Smooth muscle cell of the brain vasculature (primary cell): ENCODE data around the gene ASAP3.

Source experiments
- DNase-seq: peaks from one replicate; pipeline ENCODE4 v3.0.0-alpha.2; 2012; ENCODE audit warnings: low read depth, low spot score

The ASAP3 gene

GRCh38 chr1:23477359-23478144 lies 6.4 kb downstream of the ASAP3 start:
- DNase-seq, result no peak

DNA sequence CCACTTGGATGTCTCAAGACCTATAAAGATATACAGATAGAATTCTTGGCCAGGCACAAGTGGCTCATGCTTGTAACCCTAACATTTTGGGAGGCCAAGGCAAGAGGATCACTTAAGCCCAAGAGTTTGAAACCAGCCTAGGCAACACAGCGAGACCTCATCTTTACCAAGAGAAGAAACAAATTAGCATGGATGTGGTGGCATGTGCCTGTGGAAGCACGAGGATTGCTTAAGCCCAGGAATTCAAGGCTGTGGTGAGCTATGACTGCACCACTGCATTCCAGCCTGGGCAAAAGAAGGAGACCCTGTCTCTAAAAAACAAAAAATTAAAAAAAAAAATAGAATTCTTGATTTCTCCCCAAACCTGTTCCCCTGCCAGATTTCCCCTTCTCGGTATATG lies 8.3 kb downstream of the ASAP3 start:
- DNase-seq, result no peak

DNA sequence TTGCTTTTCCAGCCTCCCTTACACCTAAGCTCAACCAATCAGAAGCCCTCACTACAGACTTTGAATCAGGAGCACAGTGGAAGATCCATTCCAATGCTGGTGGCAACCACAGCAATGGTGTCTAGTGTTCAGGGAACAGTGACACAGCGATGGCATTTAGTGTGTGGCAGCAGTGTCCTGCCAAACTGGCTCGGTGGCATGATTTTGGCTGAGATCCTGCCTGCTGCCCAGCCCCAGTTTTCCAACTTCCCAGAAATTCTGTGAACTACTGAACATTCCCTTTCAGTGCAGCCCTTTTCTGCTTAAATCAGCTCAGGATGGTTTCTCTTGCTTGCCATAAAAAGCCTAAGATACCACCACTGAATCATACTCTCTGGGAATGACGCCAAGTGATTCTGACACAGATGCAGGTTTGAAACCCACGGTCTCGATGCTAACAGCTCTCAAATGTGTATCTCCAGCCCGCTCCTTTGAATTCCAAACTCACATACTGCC lies 8.8 kb downstream of the ASAP3 start:
- no peak for DNase-seq

DNA sequence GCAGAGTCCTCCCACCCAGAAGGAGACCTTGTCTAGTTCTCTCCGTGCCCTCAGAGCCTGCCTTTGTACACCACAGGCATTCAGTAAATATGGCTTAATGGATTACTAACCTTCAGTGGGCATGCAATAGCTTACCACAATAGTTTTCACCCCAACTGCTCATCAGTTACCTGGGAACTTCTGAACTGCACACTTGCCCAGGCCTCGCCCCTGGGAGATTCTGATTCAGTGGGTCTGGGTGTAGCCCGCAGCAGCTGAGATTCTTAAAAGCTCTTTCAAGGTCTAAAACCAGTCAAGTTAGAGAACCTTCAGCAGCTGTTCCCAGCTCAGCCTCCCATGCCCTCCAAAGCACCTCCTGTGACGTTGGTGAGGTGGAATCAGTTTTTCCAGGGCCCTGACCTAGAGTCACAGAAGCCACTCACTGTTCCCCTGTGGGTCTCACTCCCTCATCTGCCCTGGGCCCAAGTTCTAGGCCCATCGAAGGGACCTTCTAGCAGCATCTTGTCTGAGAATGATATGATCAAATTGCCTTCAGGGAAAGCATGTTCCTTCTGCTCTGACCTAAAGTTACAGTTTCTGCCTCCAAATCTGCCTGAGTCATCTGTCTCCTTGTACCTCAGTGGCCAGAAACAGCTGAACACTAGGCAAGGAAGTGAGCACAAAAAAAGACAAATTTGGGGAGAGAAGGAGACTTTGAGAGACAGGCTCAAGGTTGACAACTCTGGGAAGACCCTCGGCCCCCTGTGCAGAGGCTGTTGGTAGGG lies 10.8 kb downstream of the ASAP3 start:
- no peak for DNase-seq

GRCh38 chr1:23472351-23473036 lies 11.5 kb downstream of the ASAP3 start:
- no peak for DNase-seq

DNA sequence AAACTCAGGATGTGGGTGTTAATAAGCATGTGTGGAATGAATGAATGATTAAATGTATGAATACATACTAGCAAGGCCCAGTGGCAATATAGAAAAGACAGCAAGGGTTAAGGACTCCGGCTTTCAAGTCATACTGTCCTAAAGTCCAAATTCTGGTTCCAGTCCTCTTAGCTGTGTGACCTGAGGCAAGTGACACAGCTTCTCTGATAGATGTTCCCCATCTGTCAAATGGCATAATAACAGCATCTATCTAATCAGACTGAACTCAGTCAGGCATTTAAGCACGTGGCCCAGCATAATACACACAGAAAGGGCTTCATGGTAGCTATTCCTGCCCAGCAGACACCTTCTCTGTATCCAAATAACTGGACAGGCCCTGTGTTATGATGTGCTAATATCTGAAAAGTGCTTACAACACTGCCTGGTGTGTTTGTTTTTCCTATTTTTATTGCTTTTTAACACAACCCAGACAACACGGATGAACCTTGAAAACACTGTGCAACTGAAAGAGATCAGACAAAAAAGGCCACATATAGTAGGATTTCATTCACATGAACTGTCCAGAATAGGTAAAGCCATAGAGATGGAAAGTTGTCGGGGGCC lies 12.4 kb downstream of the ASAP3 start:
- DNase-seq, result no peak

- DNase-seq, result no peak
Measured at GRCh38 chr1:23470282-23471070, 13.5 kb downstream of the ASAP3 start.

- no peak for DNase-seq
Measured at GRCh38 chr1:23469372-23469982, 14.5 kb downstream of the ASAP3 start.

DNA sequence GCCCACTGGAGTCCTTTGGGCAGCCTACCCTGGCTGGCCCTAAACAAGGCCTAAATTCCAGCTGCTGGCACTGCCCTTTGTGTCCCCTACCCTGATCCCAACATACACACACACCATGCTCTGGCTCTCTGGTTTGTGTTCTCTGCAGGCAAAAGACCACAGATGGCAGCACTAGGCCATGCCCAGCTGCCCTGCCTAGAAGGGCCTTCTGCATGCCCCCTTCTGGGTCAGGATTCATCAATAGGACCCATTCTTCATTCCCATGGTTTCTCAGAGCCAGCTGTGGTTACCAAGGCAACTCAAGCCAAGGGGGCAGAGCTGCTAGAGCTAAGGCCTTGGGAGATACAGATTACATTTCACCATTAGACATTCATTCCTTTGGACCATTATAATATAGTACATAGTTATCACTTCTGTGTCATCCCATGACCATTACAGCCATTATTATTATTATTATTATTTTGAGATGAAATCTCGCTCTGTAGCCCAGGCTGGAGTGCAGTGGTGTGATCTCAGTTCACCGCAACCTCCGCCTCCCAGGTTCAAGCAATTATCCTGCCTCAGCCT lies 17.5 kb downstream of the ASAP3 start:
- no peak for DNase-seq

DNA sequence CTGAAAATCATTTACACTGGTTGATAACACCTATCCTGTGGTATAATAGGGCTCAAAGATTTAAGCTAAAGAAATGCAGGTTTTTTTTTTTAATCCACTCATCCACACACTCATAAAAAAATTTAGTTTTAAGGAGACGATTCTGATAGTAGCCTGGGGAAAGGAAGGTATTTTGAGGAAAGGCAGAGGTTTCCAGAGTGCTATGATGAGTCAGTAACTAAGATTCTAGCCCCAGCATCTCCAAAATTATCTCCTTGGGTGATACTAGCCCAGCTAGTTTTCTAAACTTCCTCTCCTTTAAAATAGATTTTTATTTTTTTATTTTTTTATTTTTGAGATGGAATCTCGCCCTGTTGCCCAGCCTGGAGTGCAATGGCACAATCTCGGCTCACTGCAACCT lies 20.7 kb downstream of the ASAP3 start:
- DNase-seq, result no peak

- no peak for DNase-seq
Measured at GRCh38 chr1:23462766-23463165, 21.2 kb downstream of the ASAP3 start.

- DNase-seq, result no peak
Measured at GRCh38 chr1:23461050-23461449, 22.9 kb downstream of the ASAP3 start.

- no peak for DNase-seq
Measured at GRCh38 chr1:23460519-23460918, 23.5 kb downstream of the ASAP3 start.

- no peak for DNase-seq
Measured at GRCh38 chr1:23459338-23459757, 24.6 kb downstream of the ASAP3 start.

DNA sequence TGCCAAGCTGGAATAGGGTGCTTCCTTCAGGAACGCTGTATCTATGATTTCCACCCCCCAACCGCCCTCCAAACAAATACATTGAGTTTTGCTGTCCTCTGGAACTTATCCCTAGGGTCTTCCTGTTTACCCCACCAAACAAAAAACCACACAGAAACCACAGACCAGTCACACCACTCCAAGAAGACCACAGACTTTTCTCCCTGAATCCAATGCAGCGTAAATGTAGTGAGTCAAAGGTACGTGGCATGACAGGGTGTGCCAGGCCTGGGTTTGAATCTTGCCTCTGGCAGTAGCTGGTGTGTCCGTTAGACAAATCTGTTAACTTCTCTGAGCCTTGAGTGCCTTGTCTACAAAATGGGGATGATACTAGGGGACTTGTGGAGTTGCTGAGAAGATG lies 27.8 kb downstream of the ASAP3 start:
- no peak for DNase-seq

DNA sequence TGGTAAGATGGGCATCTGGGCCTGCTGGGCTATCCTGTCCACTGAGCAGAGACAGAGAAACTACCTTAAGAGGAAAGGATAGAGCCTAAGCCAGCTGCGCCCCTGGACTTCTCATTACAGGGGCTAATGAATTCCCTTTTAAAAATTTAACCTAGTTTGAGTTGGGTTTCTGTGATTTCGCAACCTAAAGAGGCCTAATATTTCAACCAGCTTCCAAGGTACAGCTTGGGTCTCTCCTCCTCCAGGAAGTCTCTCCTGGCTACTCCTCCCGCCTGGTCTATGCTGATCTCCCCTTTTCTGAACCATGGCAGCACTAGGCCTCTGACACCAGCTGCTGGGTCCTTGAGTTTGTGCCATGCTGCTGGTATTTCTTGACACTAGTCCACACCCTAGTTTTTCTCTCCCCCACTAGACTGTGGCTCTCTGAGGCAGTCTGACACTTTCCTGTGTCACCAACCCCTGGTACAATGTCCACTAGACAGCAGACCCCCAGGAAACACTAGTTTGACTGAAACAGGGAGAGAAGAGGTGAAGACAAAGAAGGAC lies 30.5 kb downstream of the ASAP3 start:
- no peak for DNase-seq

GRCh38 chr1:23452011-23452411 lies 32.0 kb downstream of the ASAP3 start:
- DNase-seq, result no peak

DNA sequence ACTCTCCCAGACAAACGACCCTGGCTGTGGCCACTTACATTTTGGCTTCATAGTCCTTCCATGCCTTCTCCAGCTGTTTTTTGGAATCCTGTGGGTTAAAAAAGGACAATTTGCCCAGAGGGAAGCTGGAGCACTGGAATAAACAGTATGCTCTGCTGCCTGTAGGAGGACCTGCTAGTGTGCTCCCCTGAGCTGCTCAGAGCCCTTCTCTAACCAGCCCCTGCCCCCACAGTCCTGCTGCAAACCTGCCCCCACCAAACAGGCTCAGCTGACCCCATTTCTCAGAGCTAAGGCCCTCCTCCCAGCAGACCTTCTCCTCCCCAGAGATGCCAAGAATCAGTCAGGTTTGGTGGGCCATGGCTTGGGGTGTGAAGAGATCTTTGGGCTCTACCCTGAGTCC lies 32.5 kb downstream of the ASAP3 start:
- no peak for DNase-seq

- DNase-seq, result no peak
Measured at GRCh38 chr1:23450894-23451293, 33.1 kb downstream of the ASAP3 start.

- DNase-seq, result no peak
Measured at GRCh38 chr1:23449958-23450357, 34.0 kb downstream of the ASAP3 start.
